SK-N-MC (cell line): ENCODE measurements around the gene DIAPH3.

Source experiments
- DNase-seq: peaks from one replicate; pipeline ENCODE4 v3.0.0-alpha.2; 2011; ENCODE audit warnings: low read depth, low spot score
- H3K27ac ChIP-seq: fragments of 200-600 bp; sonication (generic); 2 replicates; pipeline ENCODE4 v1.5.1; 2016; ENCODE audit warnings: mixed run types
- H3K36me3 ChIP-seq: fragments of 200-600 bp; sonication (generic); 2 replicates; pipeline ENCODE4 v1.6.1; 2017; ENCODE audit warnings: antibody characterized with exemption, low read length, mixed read lengths; ENCODE audit not compliant: insufficient read depth
- H3K4me3 ChIP-seq: fragments of 200-600 bp; sonication (generic); 2 replicates; pipeline ENCODE4 v1.5.1; 2016
- H3K9ac ChIP-seq: fragments of 200-600 bp; sonication (generic); 2 replicates; pipeline ENCODE4 v1.8.0; 2017; ENCODE audit warnings: mixed run types, mixed read lengths; ENCODE audit not compliant: insufficient read length
- H3K9me3 ChIP-seq: fragments of 200-600 bp; sonication (generic); 2 replicates; pipeline ENCODE4 v1.6.1; 2017; ENCODE audit warnings: low read depth, mild to moderate bottlenecking, antibody characterized with exemption, low read length, moderate library complexity, mixed read lengths
- EZH2 ChIP-seq: fragments of 200-600 bp; sonication (generic); IDR thresholded peaks from one replicate; pipeline ENCODE4 v1.6.1; 2017; ENCODE audit warnings: antibody characterized with exemption
- FOXP2 ChIP-seq: optimal IDR thresholded peaks from 2 replicates; pipeline ENCODE3; 2011; ENCODE audit warnings: mild to moderate bottlenecking, moderate library complexity; ENCODE audit not compliant: insufficient read depth; ENCODE audit errors: extremely low read length, control extremely low read depth
- POLR2AphosphoS5 ChIP-seq: IDR thresholded peaks from 2 replicates; pipeline ENCODE4 v1.6.1; 2012; ENCODE audit warnings: mild to moderate bottlenecking, low read depth, low read length, borderline replicate concordance

DIAPH3 gene

DNA sequence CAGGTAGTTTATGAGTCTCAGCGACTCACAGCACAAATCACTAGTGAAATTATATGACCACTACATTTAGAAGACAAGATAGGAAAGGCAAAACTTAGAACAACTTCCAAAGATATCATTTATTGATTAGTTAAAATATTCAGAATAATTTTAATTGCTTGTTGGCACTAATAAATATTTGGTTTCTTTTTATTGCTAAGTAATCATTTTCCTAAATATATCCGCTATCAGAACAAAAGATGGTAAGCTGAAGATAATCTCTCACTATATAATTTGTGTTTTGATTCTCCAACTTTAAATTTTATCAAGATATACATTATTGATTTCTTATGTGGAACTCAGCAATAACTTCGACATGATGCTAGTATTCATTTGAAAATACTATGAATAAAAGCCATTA, 248.5 kb downstream of the DIAPH3 start:
- H3K4me3 ChIP-seq: peak overlapping the region; percentile 9; the same call in 1 of the 2 replicates
- no peak for DNase-seq
- H3K27ac ChIP-seq: peak overlapping the region; percentile 7; the same call in 1 of the 2 replicates
- peak overlapping the region; percentile 9 for H3K9ac ChIP-seq
- H3K36me3 ChIP-seq: peaks cover 5% of the 10 kb centered on the region; the same call in 1 of the 2 replicates
- TF ChIP-seq POLR2AphosphoS5: no peak
- no peak for TF ChIP-seq EZH2
- no peak for TF ChIP-seq FOXP2
- H3K9me3 ChIP-seq: no peaks in the 10 kb centered on the region

DNA sequence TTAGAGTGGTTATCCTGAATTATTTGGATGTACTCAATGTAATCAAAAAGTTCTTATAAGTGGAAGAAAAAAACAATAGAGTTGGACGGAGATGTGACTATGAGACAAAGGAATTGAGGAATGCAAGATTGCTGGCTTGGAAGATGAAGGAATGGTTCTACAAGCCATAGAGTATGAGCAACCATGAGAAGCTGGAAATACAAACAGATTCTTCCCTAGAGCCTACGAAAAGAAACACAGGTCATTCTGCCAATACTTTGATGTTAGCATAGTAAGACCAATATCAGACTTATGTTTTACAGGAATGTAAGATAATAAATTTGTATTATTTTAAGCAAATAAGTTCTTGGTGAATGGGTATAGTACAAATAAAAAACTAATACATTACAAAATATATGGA, 249.2 kb downstream of the DIAPH3 start:
- no peak overlapping the region; the same call in 1 of the 2 replicates for H3K4me3 ChIP-seq
- H3K9me3 ChIP-seq: no peaks in the 10 kb centered on the region
- peaks cover 7% of the 10 kb centered on the region for H3K36me3 ChIP-seq
- no peak for DNase-seq
- peak overlapping the region; percentile 32; the same call in 1 of the 2 replicates for H3K27ac ChIP-seq
- TF ChIP-seq POLR2AphosphoS5: no peak
- no peak for TF ChIP-seq EZH2
- TF ChIP-seq FOXP2: no peak
- H3K9ac ChIP-seq: no peak overlapping the region

DNA sequence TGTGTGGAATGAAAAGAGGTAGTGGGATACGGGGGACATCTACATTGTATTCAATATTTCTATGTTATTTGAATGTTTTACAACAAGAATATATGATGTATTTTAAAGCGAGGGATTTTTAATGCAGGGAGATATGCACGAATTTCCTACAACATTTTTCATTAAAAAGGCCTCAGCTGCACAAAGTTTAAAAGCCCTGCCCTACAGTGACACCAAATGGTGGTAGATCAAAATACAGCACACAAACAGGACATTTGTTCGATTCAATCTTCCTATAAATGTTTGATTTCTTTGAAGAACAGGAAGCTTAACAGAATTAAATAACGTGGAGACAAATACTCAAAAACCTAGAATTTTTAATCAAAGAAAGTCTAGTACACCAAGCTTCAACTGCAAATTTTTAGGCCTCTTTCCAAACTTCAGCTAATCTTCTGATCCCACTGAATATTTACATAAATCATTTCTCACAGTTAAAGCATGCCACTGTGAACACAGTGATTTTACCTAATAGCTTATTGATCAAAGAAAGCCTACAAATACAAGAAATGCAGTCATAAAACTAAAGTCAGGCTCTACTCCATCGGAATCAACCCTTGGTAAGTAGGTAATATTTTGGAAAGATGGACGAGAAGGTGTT, 257.2 kb downstream of the DIAPH3 start:
- H3K9ac ChIP-seq: peak overlapping the region; percentile 65
- H3K9me3 ChIP-seq: no peaks in the 10 kb centered on the region
- H3K36me3 ChIP-seq: peaks cover 15% of the 10 kb centered on the region; the same call in 1 of the 2 replicates
- peak; percentile 50 for DNase-seq
- H3K27ac ChIP-seq: peak overlapping the region; percentile 86
- peak overlapping the region; percentile 45 for H3K4me3 ChIP-seq
- TF ChIP-seq FOXP2 (no peak), POLR2AphosphoS5 (no peak), EZH2 (no peak)

DNA sequence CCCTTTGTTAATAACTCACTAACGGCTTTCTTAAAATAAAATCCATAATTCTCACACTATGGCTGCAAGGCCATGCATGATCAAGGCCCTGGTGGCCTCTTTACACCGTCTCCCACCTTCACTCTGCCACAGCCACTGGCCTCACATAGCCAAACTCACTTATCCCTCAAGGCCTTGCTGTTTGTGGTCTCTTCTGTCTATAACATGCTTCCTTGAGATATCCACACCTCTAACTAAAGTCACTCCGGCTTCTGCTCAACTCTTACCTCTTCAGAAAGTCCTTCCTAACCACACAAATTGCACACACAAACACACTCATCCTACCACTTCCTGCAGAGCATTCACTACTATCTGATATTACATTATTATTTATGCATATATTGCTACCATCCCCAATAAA, 262.5 kb downstream of the DIAPH3 start:
- Histone ChIP-seq H3K4me3 (no peak overlapping the region), H3K9ac (no peak overlapping the region), H3K36me3 (peaks cover 11% of the 10 kb centered on the region; the same call in 1 of the 2 replicates), H3K27ac (no peak overlapping the region), H3K9me3 (no peaks in the 10 kb centered on the region)
- TF ChIP-seq EZH2 (no peak), POLR2AphosphoS5 (no peak), FOXP2 (no peak)
- no peak for DNase-seq

DNA sequence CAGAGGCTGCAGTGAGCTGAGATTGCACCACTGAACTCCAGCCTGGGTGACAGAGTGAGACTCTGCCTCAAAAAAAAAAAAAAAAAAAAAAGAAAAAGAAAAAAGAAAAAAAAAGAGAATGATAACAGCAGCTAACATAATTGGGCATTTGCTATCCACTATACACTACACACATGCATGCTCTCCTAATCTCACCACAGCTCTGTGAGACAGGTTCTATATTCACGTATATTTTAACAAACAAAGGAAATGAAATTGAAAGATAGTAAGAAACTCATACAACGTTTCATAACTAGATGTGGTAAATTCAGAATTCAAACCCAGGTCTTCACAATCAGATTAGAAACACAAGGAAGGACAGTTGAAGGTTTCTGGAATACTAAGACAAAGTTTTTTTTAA, 265.7 kb downstream of the DIAPH3 start:
- H3K9ac ChIP-seq: no peak overlapping the region
- no peak overlapping the region for H3K27ac ChIP-seq
- no peak overlapping the region for H3K4me3 ChIP-seq
- no peaks in the 10 kb centered on the region for H3K9me3 ChIP-seq
- no peaks in the 10 kb centered on the region for H3K36me3 ChIP-seq
- TF ChIP-seq EZH2 (no peak), POLR2AphosphoS5 (no peak), FOXP2 (no peak)
- no peak for DNase-seq

DNA sequence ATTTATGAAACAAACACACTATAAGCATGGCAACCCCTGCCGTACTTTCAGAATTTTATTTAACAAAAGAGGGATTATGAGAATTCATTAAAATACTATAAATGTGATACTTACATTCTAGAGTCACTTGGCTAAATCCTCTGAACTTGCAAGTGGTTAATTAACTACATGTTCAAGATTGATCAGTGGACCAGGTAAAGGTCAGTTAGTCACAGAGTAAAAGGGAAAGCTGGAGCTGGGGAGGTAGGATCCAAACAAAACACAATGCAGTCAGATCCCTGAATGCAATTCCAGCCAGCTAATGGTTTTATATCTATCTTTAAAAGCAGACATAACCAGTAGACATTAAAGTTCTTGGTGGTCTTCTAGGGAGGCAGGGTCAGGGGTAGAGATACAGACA, 270.5 kb downstream of the DIAPH3 start:
- TF ChIP-seq FOXP2 (no peak), EZH2 (no peak), POLR2AphosphoS5 (no peak)
- Histone ChIP-seq H3K9ac (no peak overlapping the region), H3K9me3 (no peaks in the 10 kb centered on the region), H3K27ac (peak overlapping the region; percentile 30; the same call in 1 of the 2 replicates), H3K4me3 (no peak overlapping the region), H3K36me3 (no peaks in the 10 kb centered on the region)
- DNase-seq: no peak

DNA sequence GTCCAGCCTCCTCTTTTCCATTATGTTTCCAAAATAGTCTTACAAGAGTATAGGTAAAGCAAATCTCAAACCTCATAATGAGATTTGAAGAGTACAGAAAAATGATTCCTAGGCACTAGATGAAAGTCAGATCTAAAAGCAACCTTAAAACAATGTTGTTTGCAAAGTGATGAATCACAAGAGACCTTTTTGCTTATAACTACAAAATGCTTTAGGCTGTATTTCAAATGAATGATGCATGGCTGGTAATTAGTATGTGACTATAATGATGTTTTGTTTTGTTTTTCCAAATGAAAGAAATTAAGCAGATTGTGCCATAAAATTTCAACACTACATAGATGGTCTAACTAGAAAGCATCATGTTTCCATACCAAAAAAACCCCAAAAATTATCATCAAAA, 272.7 kb downstream of the DIAPH3 start:
- Histone ChIP-seq H3K27ac (no peak overlapping the region), H3K9me3 (no peaks in the 10 kb centered on the region), H3K4me3 (no peak overlapping the region), H3K36me3 (no peaks in the 10 kb centered on the region), H3K9ac (no peak overlapping the region)
- TF ChIP-seq EZH2 (no peak), FOXP2 (no peak), POLR2AphosphoS5 (no peak)
- no peak for DNase-seq

DNA sequence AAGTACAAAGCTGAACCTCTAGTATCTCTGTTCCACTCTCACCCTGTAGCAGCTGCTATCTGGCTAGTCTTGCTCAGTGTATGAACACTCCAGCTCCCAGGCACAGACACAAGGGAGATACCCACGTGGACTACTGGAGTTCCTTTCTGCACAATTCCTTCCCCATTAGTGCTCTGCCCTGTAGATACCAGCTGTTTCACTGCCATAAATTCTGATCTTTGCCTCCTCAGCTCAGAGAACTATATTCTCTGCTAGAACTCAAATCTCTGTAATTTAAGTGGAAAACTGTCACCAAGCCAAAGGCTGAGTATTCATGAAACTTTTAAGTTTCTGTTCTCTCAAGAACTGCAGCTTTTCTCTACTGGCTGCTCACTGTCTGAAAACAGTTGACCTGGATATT, 273.7 kb downstream of the DIAPH3 start:
- no peak for DNase-seq
- H3K9me3 ChIP-seq: no peaks in the 10 kb centered on the region

More for the DNA sequence above, 273.7 kb downstream of the DIAPH3 start:
- TF ChIP-seq POLR2AphosphoS5 (no peak), EZH2 (no peak), FOXP2 (no peak)
- Histone ChIP-seq H3K9ac (no peak overlapping the region), H3K36me3 (no peaks in the 10 kb centered on the region), H3K27ac (no peak overlapping the region), H3K4me3 (no peak overlapping the region)
